A549 (cell line): Measurements from ENCODE around the gene DPF1.

Experiments
- CHD4 ChIP-seq: fragments of 200-600 bp; sonication (generic); IDR thresholded peaks from 2 replicates; pipeline ENCODE4 v1.6.1; 2016; ENCODE audit warnings: antibody characterized with exemption, mild to moderate bottlenecking, borderline replicate concordance
- CTCF ChIP-seq: fragments of >200 bp; sonication (Bioruptor Twin); formaldehyde crosslinking; IDR thresholded peaks from 3 replicates; pipeline ENCODE4 v1.5.1; 2016
- ELK1 ChIP-seq: fragments of 150-350 bp; IDR thresholded peaks from 2 replicates; pipeline ENCODE4 v1.6.1; 2014; ENCODE audit warnings: low read depth, mild to moderate bottlenecking, low read length
- EP300 ChIP-seq, 2 experiments: fragments of >200 bp; sonication (Bioruptor Twin); formaldehyde crosslinking; IDR thresholded peaks; 2 replicates in 1 of 2; 3 replicates in 1 of 2; pipeline ENCODE4 v1.6.1; 2016 to 2017
- HEYL ChIP-seq: fragments of 250-450 bp; sonication (Bioruptor Pico); IDR thresholded peaks from 2 replicates; pipeline ENCODE4 v1.8.0; 2021; ENCODE audit warnings: mild to moderate bottlenecking, moderate library complexity
- JUN ChIP-seq, 2 experiments: fragments of >200 bp; sonication (Bioruptor Twin); formaldehyde crosslinking; IDR thresholded peaks; 2 replicates in 1 of 2; 3 replicates in 1 of 2; pipeline ENCODE4 v1.6.1; 2016 to 2017
- KDM1A ChIP-seq: fragments of 200-600 bp; sonication (generic); IDR thresholded peaks from 2 replicates; pipeline ENCODE4 v1.6.1; 2016; ENCODE audit warnings: low read depth, mild to moderate bottlenecking
- MAX ChIP-seq: IDR thresholded peaks from 2 replicates; pipeline ENCODE4 v1.6.1; 2012
- NR3C1 ChIP-seq: fragments of >200 bp; sonication (Bioruptor Twin); formaldehyde crosslinking; IDR thresholded peaks from 3 replicates; pipeline ENCODE4 v1.6.1; 2017
- POLR2A ChIP-seq: IDR thresholded peaks from 2 replicates; pipeline ENCODE4 v1.6.1; 2012; ENCODE audit warnings: mild to moderate bottlenecking, low read length
- REST ChIP-seq: fragments of 200-600 bp; sonication (generic); IDR thresholded peaks from 2 replicates; pipeline ENCODE4 v1.6.1; 2016; ENCODE audit warnings: antibody characterized with exemption, mild to moderate bottlenecking, moderate library complexity
- RFX5 ChIP-seq: fragments of 450-650 bp; IDR thresholded peaks from 2 replicates; pipeline ENCODE4 v1.7.1; 2014; ENCODE audit warnings: antibody characterized with exemption, mild to moderate bottlenecking, moderate library complexity
- SREBF2 ChIP-seq: fragments of 450-650 bp; IDR thresholded peaks from 2 replicates; pipeline ENCODE4 v1.6.1; 2014; ENCODE audit warnings: mild to moderate bottlenecking, moderate library complexity
- USF2 ChIP-seq: fragments of 450-650 bp; IDR thresholded peaks from 2 replicates; pipeline ENCODE4 v1.6.1; 2014; ENCODE audit warnings: antibody characterized with exemption

- TF ChIP-seq POLR2A: no peak
- no peak for TF ChIP-seq HEYL
- TF ChIP-seq USF2: no peak
- no peak for TF ChIP-seq RFX5
- no peak for TF ChIP-seq CTCF
- TF ChIP-seq CHD4: no peak
- TF ChIP-seq NR3C1: no peak
- TF ChIP-seq EP300 (IDR thresholded peaks at IDR 0.05): no peak
- peak; percentile 76 for TF ChIP-seq KDM1A
- no peak for TF ChIP-seq ELK1
- no peak for TF ChIP-seq JUN (IDR thresholded peaks at IDR 0.05)
- no peak for TF ChIP-seq SREBF2
- no peak for TF ChIP-seq MAX
- no peak for TF ChIP-seq REST
These were observed 3.4 kb upstream of the DPF1 start for GRCh38 chr19:38227287-38228004.
